ENCODE results near the gene COA5. TPM values are rescaled to one million over a fixed set of nuclear protein-coding genes. Genes with fewer than 3 reads are reported as not detected.

The COA5 gene
- total RNA-seq, 1 experiment from 2014 or later, result 23.8 TPM

GRCh38 chr2:98572211-98572610, 36.1 kb downstream of the COA5 start:
- no peak for DNase-seq (ENCODE audit: low spot score)

GRCh38 chr2:98571796-98572195, 36.5 kb downstream of the COA5 start:
- DNase-seq (ENCODE audit: low spot score), result no peak

- no peak for DNase-seq (ENCODE audit: low spot score)
Observed at GRCh38 chr2:98571121-98571701, 37.1 kb downstream of the COA5 start.

- no peak for DNase-seq (ENCODE audit: low spot score)
Observed at GRCh38 chr2:98570356-98570755, 38.0 kb downstream of the COA5 start.

GRCh38 chr2:98569915-98570314, 38.4 kb downstream of the COA5 start:
- DNase-seq (ENCODE audit: low spot score), result no peak

GRCh38 chr2:98569197-98569793, 39.0 kb downstream of the COA5 start:
- DNase-seq (ENCODE audit: low spot score), result peak; percentile 39

- no peak for DNase-seq (ENCODE audit: low spot score)
Observed at GRCh38 chr2:98568161-98568956, 40.0 kb downstream of the COA5 start.

- DNase-seq (ENCODE audit: low spot score), result no peak
Observed at GRCh38 chr2:98565941-98566340, 42.4 kb downstream of the COA5 start.

GRCh38 chr2:98565286-98565860, 42.9 kb downstream of the COA5 start:
- no peak for DNase-seq (ENCODE audit: low spot score)

GRCh38 chr2:98564541-98565132, 43.7 kb downstream of the COA5 start:
- DNase-seq (ENCODE audit: low spot score), result no peak

- no peak for DNase-seq (ENCODE audit: low spot score)
Observed at GRCh38 chr2:98563394-98563793, 44.9 kb downstream of the COA5 start.

GRCh38 chr2:98561902-98562695, 46.2 kb downstream of the COA5 start:
- no peak for DNase-seq (ENCODE audit: low spot score)

- no peak for DNase-seq (ENCODE audit: low spot score)
Observed at GRCh38 chr2:98561018-98561417, 47.3 kb downstream of the COA5 start.

- no peak for DNase-seq (ENCODE audit: low spot score)
Observed at GRCh38 chr2:98560256-98560771, 48.0 kb downstream of the COA5 start.

- DNase-seq (ENCODE audit: low spot score), result no peak
Observed at GRCh38 chr2:98559581-98559980, 48.7 kb downstream of the COA5 start.

- no peak for DNase-seq (ENCODE audit: low spot score)
Observed at GRCh38 chr2:98558852-98559530, 49.3 kb downstream of the COA5 start.

- no peak for DNase-seq (ENCODE audit: low spot score)
Observed at GRCh38 chr2:98556344-98557033, 51.8 kb downstream of the COA5 start.

GRCh38 chr2:98555696-98556095, 52.6 kb downstream of the COA5 start:
- DNase-seq (ENCODE audit: low spot score), result no peak

GRCh38 chr2:98554116-98554861, 54.0 kb downstream of the COA5 start:
- no peak for DNase-seq (ENCODE audit: low spot score)
